Left cardiac atrium (tissue), 4 donors: Measurements from ENCODE around the gene KRTAP9-6. TPM values are rescaled to one million over a fixed set of nuclear protein-coding genes. Genes with fewer than 3 reads are reported as not detected.

ENCODE experiments used
- ATAC-seq, 2 donors: fragments of 200-7000 bp; cut with Tn5 transposase; one replicate each; pipeline ENCODE4 v1.9.1; 2020; ENCODE audit warnings: mild to moderate bottlenecking in 2 of 2, moderate library complexity in 2 of 2
- DNase-seq: peaks from one replicate; pipeline ENCODE4 v3.0.0-alpha.2; 2020
- intact Hi-C, 2 donors: fragments of 100-400 bp; cut with DNase I; formaldehyde crosslinking; loops; one replicate each; pipeline versions ENCODE4 v1.14.1 to v1.15.1; 2022 to 2023
- total RNA-seq, 2 donors: library from RNA; stranded (reverse); fragmentation: NEBNext Ultra II Directional; extraction: Animal tissue kit (Norgen Biotek cat#: 25700); gene quantifications; one replicate each; pipeline ENCODE4 v1.2.1, GENCODE V29; 2021
- donor health status: DM: no; HTN: yes; CAD: no.
- donor health status: DM: no; HTN: yes; CAD: no; lungs with severe emphysema.
- donor health status: DM: yes; HTN: yes; CAD: no.
- donor health status: Dilated cardiomyopathy.

The KRTAP9-6 gene
- total RNA-seq, 2 donors from 2014 or later: not detected

DNA sequence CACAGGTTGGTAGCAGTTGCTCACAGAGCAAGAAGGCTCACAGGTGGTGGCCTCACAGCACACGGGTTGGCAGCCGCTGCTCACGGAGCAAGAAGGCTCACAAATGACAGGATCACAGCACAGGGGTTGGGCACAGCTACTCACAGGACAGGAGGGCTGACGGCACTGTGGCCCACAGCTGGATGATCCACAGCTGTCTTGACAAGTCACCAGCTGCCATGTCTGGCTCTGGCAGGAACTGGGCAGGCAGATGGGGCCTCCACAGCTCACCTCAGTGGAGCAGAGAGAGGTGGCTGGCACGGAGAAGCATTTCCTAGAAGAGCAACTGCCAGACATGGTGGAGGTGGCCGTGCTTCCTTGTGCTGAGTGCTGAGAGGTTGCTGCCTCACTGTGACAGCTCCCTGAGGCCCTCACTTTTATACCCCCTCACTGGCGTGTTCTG lies 43.8 kb downstream of the KRTAP9-6 start, which contains the start of gene KRTAP16-1:
Gene KRTAP16-1, minus strand, starts transcription at position 392 of the 442 bp plus-strand sequence. Its CDS starts 56 bp downstream, at position 336.
- ATAC-seq: peak in 1 of 2 donors; percentile 18
- intact Hi-C loops: no loop called here
- no peak for DNase-seq

DNA sequence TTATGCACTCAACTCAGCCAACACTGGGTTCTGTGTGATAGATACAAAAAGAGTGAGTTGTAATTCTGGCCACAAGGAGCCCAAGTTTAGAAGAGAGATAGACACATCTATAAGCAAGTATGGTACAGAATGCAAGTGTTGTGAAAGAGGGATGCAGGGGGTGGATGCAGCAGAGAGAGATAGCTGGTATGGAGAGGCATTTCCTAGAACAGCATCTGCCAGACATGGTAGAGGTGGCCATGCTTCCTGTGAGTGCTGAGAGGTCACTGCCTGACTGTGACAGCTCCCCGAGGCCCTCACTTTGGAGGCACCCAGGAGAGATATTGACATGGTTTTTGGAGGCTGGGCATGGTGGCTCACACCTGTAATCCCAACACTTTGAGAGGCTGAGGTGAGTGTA lies 45.9 kb downstream of the KRTAP9-6 start:
- intact Hi-C loops: no loop called here
- ATAC-seq: no peak
- no peak for DNase-seq

- ATAC-seq (no peak), DNase-seq (no peak)
- intact Hi-C loops: no loop called here
Observed at GRCh38 chr17:41315204-41315794, 50.1 kb downstream of the KRTAP9-6 start, which contains the start of gene KRTAP17-1. Gene KRTAP17-1 (minus strand): TSS chr17:41315710. CDS start chr17:41315650, 60 bp downstream.

Other genes with a start within 250 kb of the KRTAP9-6 start
- not detected for gene KRTAP1-5, start 238.2 kb upstream of the KRTAP9-6 start, total RNA-seq
- gene KRTAP1-4, start 235.2 kb upstream of the KRTAP9-6 start, total RNA-seq: not detected
- gene KRTAP1-3, start 230.5 kb upstream of the KRTAP9-6 start, total RNA-seq: not detected
- gene KRTAP1-1, start 223.9 kb upstream of the KRTAP9-6 start, total RNA-seq: not detected
- not detected for gene KRTAP2-1, start 218.1 kb upstream of the KRTAP9-6 start, total RNA-seq
- not detected for gene KRTAP2-2, start 210.1 kb upstream of the KRTAP9-6 start, total RNA-seq
- not detected for gene KRTAP2-3, start 205.3 kb upstream of the KRTAP9-6 start, total RNA-seq
- not detected for gene KRTAP2-4, start 199.5 kb upstream of the KRTAP9-6 start, total RNA-seq
- not detected for gene KRTAP4-7, start 181.2 kb upstream of the KRTAP9-6 start, total RNA-seq
- gene KRTAP4-8, start 167.2 kb upstream of the KRTAP9-6 start, total RNA-seq: not detected
- gene KRTAP4-16, start 163.2 kb upstream of the KRTAP9-6 start, total RNA-seq: not detected
- not detected for gene KRTAP4-9, start 160.0 kb upstream of the KRTAP9-6 start, total RNA-seq
- not detected for gene KRTAP4-11, start 147.0 kb upstream of the KRTAP9-6 start, total RNA-seq
- gene KRTAP4-12, start 141.2 kb upstream of the KRTAP9-6 start, total RNA-seq: not detected
- gene KRTAP4-6, start 124.8 kb upstream of the KRTAP9-6 start, total RNA-seq: not detected
- not detected for gene KRTAP4-5, start 115.6 kb upstream of the KRTAP9-6 start, total RNA-seq
- gene KRTAP4-4, start 104.6 kb upstream of the KRTAP9-6 start, total RNA-seq: not detected
- not detected for gene KRTAP4-3, start 97.2 kb upstream of the KRTAP9-6 start, total RNA-seq
- gene KRTAP4-2, start 87.2 kb upstream of the KRTAP9-6 start, total RNA-seq: not detected
- not detected for gene KRTAP4-1, start 80.5 kb upstream of the KRTAP9-6 start, total RNA-seq
- not detected for gene KRTAP9-1, start 75.5 kb upstream of the KRTAP9-6 start, total RNA-seq
- gene KRTAP9-2, start 38.7 kb upstream of the KRTAP9-6 start, total RNA-seq: not detected
- not detected for gene KRTAP9-3, start 32.9 kb upstream of the KRTAP9-6 start, total RNA-seq
- gene KRTAP9-8, start 27.4 kb upstream of the KRTAP9-6 start, total RNA-seq: not detected
- not detected for gene KRTAP9-4, start 15.7 kb upstream of the KRTAP9-6 start, total RNA-seq
- gene KRTAP9-9, start 10.0 kb upstream of the KRTAP9-6 start, total RNA-seq: not detected
- not detected for gene KRTAP9-7, start 10.3 kb downstream of the KRTAP9-6 start, total RNA-seq
- not detected for gene KRTAP29-1, start 37.5 kb downstream of the KRTAP9-6 start, total RNA-seq
- gene KRTAP16-1, start 43.9 kb downstream of the KRTAP9-6 start, total RNA-seq: not detected
- gene KRTAP17-1, start 50.3 kb downstream of the KRTAP9-6 start, total RNA-seq: not detected
- gene KRT33A, start 85.5 kb downstream of the KRTAP9-6 start, total RNA-seq: not detected
- not detected for gene KRT33B, start 104.4 kb downstream of the KRTAP9-6 start, total RNA-seq
- not detected for gene KRT34, start 116.9 kb downstream of the KRTAP9-6 start, total RNA-seq
- gene KRT31, start 132.2 kb downstream of the KRTAP9-6 start, total RNA-seq: not detected
- gene KRT37, start 159.2 kb downstream of the KRTAP9-6 start, total RNA-seq: not detected
- not detected for gene KRT38, start 175.6 kb downstream of the KRTAP9-6 start, total RNA-seq
- not detected for gene KRT32, start 202.0 kb downstream of the KRTAP9-6 start, total RNA-seq
- not detected for gene KRT35, start 215.8 kb downstream of the KRTAP9-6 start, total RNA-seq
- not detected for gene KRT36, start 224.5 kb downstream of the KRTAP9-6 start, total RNA-seq
- gene KRT13, start 240.2 kb downstream of the KRTAP9-6 start, total RNA-seq: not detected